Osteocyte (in vitro differentiated cells): ENCODE data around the gene DBP. TPM values are rescaled to one million over a fixed set of nuclear protein-coding genes. Genes with fewer than 3 reads are reported as not detected.

Experiments
- DNase-seq: peaks from one replicate; pipeline ENCODE4 v3.0.0; 2021; ENCODE audit warnings: mixed read lengths; ENCODE audit not compliant: unreplicated experiment; ENCODE audit errors: extremely low spot score
- H3K27ac Mint-ChIP-seq: one replicate; pipeline ENCODE4 v1.8.0; 2021; ENCODE audit warnings: mild to moderate bottlenecking, mixed read lengths; ENCODE audit not compliant: unreplicated experiment
- H3K27me3 Mint-ChIP-seq: one replicate; pipeline ENCODE4 v1.8.0; 2021; ENCODE audit warnings: mixed read lengths; ENCODE audit not compliant: unreplicated experiment
- H3K36me3 Mint-ChIP-seq: one replicate; pipeline ENCODE4 v1.8.0; 2021; ENCODE audit warnings: mixed read lengths; ENCODE audit not compliant: unreplicated experiment
- H3K4me1 Mint-ChIP-seq: one replicate; pipeline ENCODE4 v1.8.0; 2021; ENCODE audit warnings: mixed read lengths; ENCODE audit not compliant: unreplicated experiment
- H3K4me3 Mint-ChIP-seq: one replicate; pipeline ENCODE4 v1.8.0; 2021; ENCODE audit warnings: mild to moderate bottlenecking, moderate library complexity, mixed read lengths; ENCODE audit not compliant: unreplicated experiment
- H3K9me3 Mint-ChIP-seq: one replicate; pipeline ENCODE4 v1.8.0; 2021; ENCODE audit warnings: mixed read lengths; ENCODE audit not compliant: unreplicated experiment
- total RNA-seq: library from RNA; stranded (reverse); gene quantifications from 2 replicates; pipeline ENCODE4 v1.2.1, GENCODE V29; 2021
- TF ChIP-seq, protein P1 (sequence below): fragments of 200-600 bp; sonication (generic); IDR thresholded peaks from 2 replicates; pipeline ENCODE4 v1.5.0; 2021; ENCODE audit warnings: antibody characterized with exemption, mild to moderate bottlenecking, moderate library complexity

Gene DBP
- total RNA-seq, 1 donor from 2014 or later = 20.3 TPM

DNA sequence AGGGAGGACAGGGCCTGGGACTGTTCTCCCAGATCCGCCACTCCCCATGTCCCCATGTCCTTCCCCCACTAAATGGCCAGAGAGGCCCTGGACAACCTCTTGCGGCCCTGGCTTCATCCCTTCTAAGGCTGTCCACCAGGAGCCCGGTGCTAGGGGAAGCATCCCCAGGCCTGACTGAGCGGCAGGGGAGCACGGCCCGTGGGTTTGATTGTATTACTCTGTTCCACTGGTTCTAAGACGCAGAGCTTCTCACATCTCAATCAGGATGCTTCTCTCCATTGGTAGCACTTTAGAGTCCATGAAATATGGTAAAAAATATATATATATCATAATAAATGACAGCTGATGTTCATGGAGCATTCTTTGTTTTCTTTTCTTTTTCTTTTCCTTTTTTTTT lies 29.8 kb downstream of the DBP start:
- TF ChIP-seq, protein P1, sequence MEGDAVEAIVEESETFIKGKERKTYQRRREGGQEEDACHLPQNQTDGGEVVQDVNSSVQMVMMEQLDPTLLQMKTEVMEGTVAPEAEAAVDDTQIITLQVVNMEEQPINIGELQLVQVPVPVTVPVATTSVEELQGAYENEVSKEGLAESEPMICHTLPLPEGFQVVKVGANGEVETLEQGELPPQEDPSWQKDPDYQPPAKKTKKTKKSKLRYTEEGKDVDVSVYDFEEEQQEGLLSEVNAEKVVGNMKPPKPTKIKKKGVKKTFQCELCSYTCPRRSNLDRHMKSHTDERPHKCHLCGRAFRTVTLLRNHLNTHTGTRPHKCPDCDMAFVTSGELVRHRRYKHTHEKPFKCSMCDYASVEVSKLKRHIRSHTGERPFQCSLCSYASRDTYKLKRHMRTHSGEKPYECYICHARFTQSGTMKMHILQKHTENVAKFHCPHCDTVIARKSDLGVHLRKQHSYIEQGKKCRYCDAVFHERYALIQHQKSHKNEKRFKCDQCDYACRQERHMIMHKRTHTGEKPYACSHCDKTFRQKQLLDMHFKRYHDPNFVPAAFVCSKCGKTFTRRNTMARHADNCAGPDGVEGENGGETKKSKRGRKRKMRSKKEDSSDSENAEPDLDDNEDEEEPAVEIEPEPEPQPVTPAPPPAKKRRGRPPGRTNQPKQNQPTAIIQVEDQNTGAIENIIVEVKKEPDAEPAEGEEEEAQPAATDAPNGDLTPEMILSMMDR = no peak
- Mint-ChIP-seq H3K9me3 (no peaks in the 10 kb centered on the region), H3K4me3 (no peak overlapping the region), H3K36me3 (no peaks in the 10 kb centered on the region), H3K27ac (no peak overlapping the region), H3K4me1 (peaks cover 2% of the 10 kb centered on the region), H3K27me3 (no peaks in the 10 kb centered on the region)
- no peak for DNase-seq

DNA sequence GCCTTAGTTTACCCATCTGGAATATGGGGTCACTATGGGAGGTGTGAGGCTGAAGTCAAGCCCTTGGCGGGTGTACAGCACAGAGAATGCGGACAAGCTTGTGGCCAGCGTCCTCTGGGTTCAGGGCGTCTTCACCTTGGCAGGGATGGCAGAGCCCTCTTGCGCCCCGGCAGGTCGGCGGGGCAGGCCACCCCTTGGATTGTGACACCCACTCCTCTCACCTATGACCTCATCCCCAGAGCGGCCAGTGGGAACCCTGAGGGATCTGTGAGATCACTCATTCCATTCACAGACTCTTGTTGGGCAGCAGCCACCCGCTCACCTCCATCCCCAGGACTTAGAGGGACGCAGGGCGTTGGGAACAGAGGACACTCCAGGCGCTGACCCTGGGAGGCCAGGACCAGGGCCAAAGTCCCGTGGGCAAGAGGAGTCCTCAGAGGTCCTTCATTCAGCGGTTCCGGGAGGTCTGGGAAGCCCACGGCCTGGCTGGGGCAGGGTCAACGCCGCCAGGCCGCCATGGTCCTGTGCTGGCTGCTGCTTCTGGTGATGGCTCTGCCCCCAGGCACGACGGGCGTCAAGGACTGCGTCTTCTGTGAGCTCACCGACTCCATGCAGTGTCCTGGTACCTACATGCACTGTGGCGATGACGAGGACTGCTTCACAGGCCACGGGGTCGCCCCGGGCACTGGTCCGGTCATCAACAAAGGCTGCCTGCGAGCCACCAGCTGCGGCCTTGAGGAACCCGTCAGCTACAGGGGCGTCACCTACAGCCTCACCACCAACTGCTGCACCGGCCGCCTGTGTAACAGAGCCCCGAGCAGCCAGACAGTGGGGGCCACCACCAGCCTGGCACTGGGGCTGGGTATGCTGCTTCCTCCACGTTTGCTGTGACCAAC lies 30.5 kb downstream of the DBP start, which contains the start of gene SPACA4:
TSS of gene SPACA4 (plus strand) at position 280 of the 896 bp plus-strand sequence. CDS start at position 517, 237 bp downstream.
- Mint-ChIP-seq H3K4me1 (peaks cover 2% of the 10 kb centered on the region), H3K27ac (no peak within 1 kb of the TSS), H3K36me3 (no peaks in the 10 kb centered on the region), H3K4me3 (no peak within 1 kb of the TSS), H3K9me3 (no peaks in the 10 kb centered on the region), H3K27me3 (no peaks in the 10 kb centered on the region)
- no peak for DNase-seq
- TF ChIP-seq, protein P1 = no peak

DNA sequence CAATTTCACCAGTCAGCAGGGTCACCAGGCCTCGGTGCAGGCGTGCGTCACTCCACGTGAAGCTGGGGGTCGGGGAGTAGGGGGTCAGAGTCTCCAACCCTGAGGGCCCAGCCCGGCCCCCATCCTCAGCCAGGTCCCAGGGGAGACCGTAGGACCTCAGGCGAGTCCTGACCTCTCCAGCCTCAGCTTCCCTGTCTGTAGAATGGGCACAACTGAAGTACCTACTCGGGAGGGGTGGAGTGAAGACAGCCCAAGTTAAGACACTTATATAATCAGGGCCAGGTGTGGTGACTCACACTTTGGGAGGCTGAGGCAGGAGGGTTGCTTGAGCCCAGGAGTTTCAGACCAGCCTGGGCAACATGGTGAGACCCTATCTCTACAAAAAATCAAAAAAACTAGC lies 33.3 kb downstream of the DBP start:
- no peak for DNase-seq
- TF ChIP-seq, protein P1 = no peak
- Mint-ChIP-seq H3K4me3 (no peak overlapping the region), H3K4me1 (peaks cover under 1% of the 10 kb centered on the region), H3K27me3 (peaks cover under 1% of the 10 kb centered on the region), H3K27ac (no peak overlapping the region), H3K36me3 (no peaks in the 10 kb centered on the region), H3K9me3 (no peaks in the 10 kb centered on the region)

DNA sequence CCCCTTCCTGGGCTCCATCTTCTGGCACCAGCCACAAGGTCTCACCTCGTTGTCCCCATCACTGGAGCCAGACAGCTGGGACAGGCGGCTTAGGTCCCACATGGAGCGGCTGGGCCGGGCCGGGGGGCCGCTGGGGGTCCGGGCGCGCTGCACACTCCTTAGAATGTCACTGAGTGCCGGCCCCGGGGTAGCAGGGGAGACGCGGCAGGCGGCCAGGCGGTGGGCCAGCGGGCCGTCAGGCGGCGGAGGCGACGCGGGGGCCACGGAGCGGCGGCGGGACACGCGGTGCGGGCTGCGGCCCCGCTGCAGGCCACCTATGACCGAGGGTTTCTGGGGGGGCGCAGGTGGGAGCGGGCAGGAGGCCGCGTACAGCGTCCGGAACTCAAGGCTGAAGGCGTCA lies 33.7 kb downstream of the DBP start:
- H3K36me3 Mint-ChIP-seq = no peaks in the 10 kb centered on the region
- H3K4me1 Mint-ChIP-seq = no peaks in the 10 kb centered on the region
- TF ChIP-seq, protein P1 = no peak
- no peak for DNase-seq
- no peaks in the 10 kb centered on the region for H3K9me3 Mint-ChIP-seq
- H3K27me3 Mint-ChIP-seq = peaks cover 4% of the 10 kb centered on the region
- H3K27ac Mint-ChIP-seq = no peak overlapping the region
- no peak overlapping the region for H3K4me3 Mint-ChIP-seq

DNA sequence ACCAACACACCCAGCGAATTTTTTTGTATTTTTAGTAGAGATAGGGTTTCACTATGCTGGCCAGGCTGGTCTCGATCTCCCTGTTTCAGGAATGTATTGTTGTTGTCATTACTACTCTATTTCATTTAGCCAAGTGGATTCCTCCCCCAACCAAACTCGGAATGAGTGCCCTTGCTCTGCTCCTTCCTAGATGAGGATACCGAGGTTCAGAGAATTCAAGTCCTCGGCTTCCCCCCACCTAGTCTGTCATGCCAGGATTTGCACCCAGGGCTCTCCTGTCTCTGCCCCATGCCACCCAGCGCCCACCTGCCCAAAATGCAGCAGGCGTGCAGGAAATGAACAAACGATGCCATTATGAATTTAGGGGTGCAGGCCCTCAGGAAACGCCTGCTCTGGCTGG lies 34.2 kb downstream of the DBP start:
- DNase-seq = no peak
- Mint-ChIP-seq H3K27ac (no peak overlapping the region), H3K36me3 (no peaks in the 10 kb centered on the region), H3K4me3 (no peak overlapping the region), H3K9me3 (no peaks in the 10 kb centered on the region), H3K27me3 (peaks cover 4% of the 10 kb centered on the region), H3K4me1 (no peaks in the 10 kb centered on the region)
- TF ChIP-seq, protein P1 = no peak
